ENCODE data around the gene RFNG. TPM values are rescaled to one million over a fixed set of nuclear protein-coding genes. Genes with fewer than 3 reads are reported as not detected.

The RFNG gene
- total RNA-seq, 1 donor from 2014 or later, result 21.1 TPM

- H3K9me3 ChIP-seq (replicated peaks), result no peaks in the 10 kb centered on the region
- peaks cover 61% of the 10 kb centered on the region for H3K36me3 ChIP-seq
- TF ChIP-seq CTCF (IDR thresholded peaks at IDR 0.05; ENCODE audit: borderline replicate concordance), result no peak
- H3K27me3 ChIP-seq (ENCODE audit: low read depth), result no peaks in the 10 kb centered on the region
- intact Hi-C loops (cut with micrococcal nuclease), result no loop called here
- H3K4me1 ChIP-seq, result peaks cover 30% of the 10 kb centered on the region
- no peak overlapping the region for H3K27ac ChIP-seq (replicated peaks)
- no peak overlapping the region for H3K4me3 ChIP-seq
- DNase-seq, result no peak
Observed at GRCh38 chr17:82062076-82062983, 10.7 kb upstream of the RFNG start.

- H3K4me1 ChIP-seq, result peaks cover 24% of the 10 kb centered on the region
- DNase-seq, result no peak
- H3K4me3 ChIP-seq, result no peak overlapping the region
- no peaks in the 10 kb centered on the region for H3K9me3 ChIP-seq (replicated peaks)
- intact Hi-C loops (cut with micrococcal nuclease), result no loop called here
- peaks cover 71% of the 10 kb centered on the region for H3K36me3 ChIP-seq
- no peaks in the 10 kb centered on the region for H3K27me3 ChIP-seq (ENCODE audit: low read depth)
- no peak for TF ChIP-seq CTCF (IDR thresholded peaks at IDR 0.05; ENCODE audit: borderline replicate concordance)
- H3K27ac ChIP-seq (replicated peaks), result no peak overlapping the region
Observed at GRCh38 chr17:82061047-82061925, 9.7 kb upstream of the RFNG start.

- no peak for TF ChIP-seq CTCF (IDR thresholded peaks at IDR 0.05; ENCODE audit: borderline replicate concordance)
- Histone ChIP-seq H3K4me1 (peaks cover 18% of the 10 kb centered on the region), H3K4me3 (no peak overlapping the region), H3K9me3 (replicated peaks) (no peaks in the 10 kb centered on the region), H3K27ac (replicated peaks) (no peak overlapping the region), H3K36me3 (peaks cover 78% of the 10 kb centered on the region), H3K27me3 (ENCODE audit: low read depth) (no peaks in the 10 kb centered on the region)
- intact Hi-C loops (cut with micrococcal nuclease), result no loop called here
- DNase-seq, result no peak
Observed at GRCh38 chr17:82060614-82061013, 9.0 kb upstream of the RFNG start.

GRCh38 chr17:82060001-82060380 lies 8.4 kb upstream of the RFNG start:
- H3K27me3 ChIP-seq (ENCODE audit: low read depth), result no peaks in the 10 kb centered on the region
- peaks cover 14% of the 10 kb centered on the region for H3K4me1 ChIP-seq
- DNase-seq, result no peak
- H3K9me3 ChIP-seq (replicated peaks), result no peaks in the 10 kb centered on the region
- intact Hi-C loops (cut with micrococcal nuclease), result no loop called here
- no peak overlapping the region for H3K4me3 ChIP-seq
- peaks cover 84% of the 10 kb centered on the region for H3K36me3 ChIP-seq
- no peak overlapping the region for H3K27ac ChIP-seq (replicated peaks)
- no peak for TF ChIP-seq CTCF (IDR thresholded peaks at IDR 0.05; ENCODE audit: borderline replicate concordance)

- peaks cover 8% of the 10 kb centered on the region for H3K4me1 ChIP-seq
- intact Hi-C loops (cut with micrococcal nuclease), result no loop called here
- no peak for TF ChIP-seq CTCF (IDR thresholded peaks at IDR 0.05; ENCODE audit: borderline replicate concordance)
- no peaks in the 10 kb centered on the region for H3K27me3 ChIP-seq (ENCODE audit: low read depth)
- peaks cover 90% of the 10 kb centered on the region for H3K36me3 ChIP-seq
- no peaks in the 10 kb centered on the region for H3K9me3 ChIP-seq (replicated peaks)
- H3K4me3 ChIP-seq, result no peak overlapping the region
- no peak overlapping the region for H3K27ac ChIP-seq (replicated peaks)
- DNase-seq, result no peak
Observed at GRCh38 chr17:82059272-82060000, 7.8 kb upstream of the RFNG start.
